HG03558 (cell line): ENCODE data around the gene NPY.

ENCODE experiments used
- ATAC-seq: cut with Tn5 transposase; IDR thresholded peaks from one replicate; pipeline ENCODE4 v1.9.1; 2021; ENCODE audit warnings: moderate number of reproducible peaks; ENCODE audit not compliant: unreplicated experiment; ENCODE audit errors: extremely low read depth

The NPY gene

GRCh38 chr7:24312588-24312987 is 28.6 kb downstream of the NPY start:
- ATAC-seq = no peak

DNA sequence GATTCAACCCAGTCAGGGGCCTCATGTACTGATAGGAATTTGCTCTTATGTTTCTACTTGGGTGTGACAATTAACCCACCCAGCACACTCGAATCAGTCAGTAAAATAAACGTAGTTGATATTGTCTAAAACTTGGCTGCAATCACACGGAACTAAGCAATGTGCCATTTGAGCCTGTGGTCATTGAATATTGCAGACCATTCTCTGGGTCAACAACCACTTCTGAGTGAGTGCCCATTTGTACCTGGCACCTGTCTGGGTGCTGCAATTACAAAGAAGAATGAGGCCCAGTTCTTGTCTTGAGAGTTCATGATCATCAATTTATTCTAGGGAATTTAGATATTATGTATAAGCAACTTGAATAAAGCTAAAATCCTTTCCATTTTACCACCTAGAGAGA is 29.8 kb downstream of the NPY start:
- no peak for ATAC-seq

DNA sequence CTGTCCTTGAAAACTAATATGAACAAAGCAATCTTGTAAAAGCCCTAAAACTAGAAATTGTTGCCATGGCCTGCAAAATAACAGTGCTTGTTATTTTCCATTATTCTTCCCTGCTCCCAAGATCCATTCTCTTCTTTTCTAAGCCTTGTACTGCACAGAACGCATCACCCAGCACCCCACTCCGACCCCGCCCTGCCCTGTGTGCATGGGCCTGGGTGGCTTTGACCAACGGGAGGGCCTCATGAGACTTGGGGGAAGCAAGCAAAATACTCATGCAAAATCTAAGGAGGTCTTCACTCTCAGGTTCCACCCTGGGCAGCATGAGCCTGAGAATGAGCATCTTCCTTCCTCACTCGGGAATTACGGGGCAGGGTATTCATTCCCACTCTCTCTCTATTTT is 32.4 kb downstream of the NPY start:
- no peak for ATAC-seq

GRCh38 chr7:24318326-24318725 is 34.3 kb downstream of the NPY start:
- no peak for ATAC-seq

GRCh38 chr7:24319209-24319608 is 35.2 kb downstream of the NPY start:
- no peak for ATAC-seq

DNA sequence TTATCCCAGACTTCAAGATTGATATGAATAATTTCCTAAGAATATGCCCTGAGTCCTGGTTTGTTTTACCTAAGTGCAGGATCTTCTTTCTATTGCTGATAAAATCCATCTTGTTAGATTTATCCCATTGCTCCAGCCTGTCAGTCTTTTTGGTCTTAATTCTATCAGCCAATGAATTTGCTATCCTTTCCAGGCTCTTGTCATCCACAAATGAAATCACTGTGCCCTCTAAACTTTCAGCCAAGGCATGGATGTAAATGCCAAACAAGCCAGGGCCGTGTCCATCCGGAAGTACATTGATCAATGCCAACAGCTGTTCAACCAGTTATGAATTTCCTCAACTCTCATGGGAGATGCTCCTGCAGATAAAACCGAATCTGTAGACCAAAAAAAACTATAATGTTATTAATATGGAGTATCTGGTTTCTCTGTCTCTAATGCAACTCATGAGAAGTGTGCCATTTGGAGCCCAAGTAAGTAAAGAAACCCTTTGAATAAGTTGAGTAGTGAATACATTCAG is 40.0 kb downstream of the NPY start:
- no peak for ATAC-seq

DNA sequence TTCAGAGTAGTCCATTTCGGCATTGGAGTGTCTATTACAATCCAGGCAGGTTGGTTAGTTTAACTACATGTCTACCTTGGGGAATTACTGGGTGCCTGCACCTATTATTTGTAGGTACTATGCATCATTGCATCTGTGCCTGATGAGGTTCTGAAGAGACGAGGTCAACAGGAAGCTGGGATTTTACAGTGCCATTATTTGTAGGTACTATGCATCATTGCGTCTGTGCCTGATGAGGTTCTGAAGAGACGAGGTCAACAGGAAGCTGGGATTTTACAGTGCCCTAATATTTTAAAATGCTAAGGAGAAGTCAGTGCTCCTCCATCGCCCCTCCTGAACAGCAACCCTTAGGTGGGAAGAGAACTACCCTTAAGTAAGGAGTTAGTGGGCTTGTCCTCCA is 41.7 kb downstream of the NPY start:
- ATAC-seq = no peak

DNA sequence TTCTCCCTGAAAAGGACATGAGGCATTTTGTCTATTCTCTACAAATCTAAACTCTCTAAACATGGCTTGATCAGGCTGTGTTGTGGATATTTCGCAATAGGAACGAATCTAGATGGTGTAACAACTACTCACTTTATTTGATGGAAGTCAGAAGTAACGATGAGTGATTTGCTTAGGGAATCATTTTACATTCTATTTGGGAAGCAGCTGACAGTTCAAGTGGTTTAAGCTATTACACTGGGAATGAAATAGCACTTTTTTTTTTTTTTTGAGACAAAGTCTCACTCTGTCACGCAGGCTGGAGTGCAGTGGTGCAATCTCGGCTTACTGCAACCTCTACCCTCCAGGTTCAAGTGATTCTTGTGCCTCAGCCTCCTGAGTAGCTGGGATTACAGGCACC is 44.1 kb downstream of the NPY start:
- no peak for ATAC-seq

- ATAC-seq = no peak
Observed at GRCh38 chr7:24328894-24329293, 44.9 kb downstream of the NPY start.

DNA sequence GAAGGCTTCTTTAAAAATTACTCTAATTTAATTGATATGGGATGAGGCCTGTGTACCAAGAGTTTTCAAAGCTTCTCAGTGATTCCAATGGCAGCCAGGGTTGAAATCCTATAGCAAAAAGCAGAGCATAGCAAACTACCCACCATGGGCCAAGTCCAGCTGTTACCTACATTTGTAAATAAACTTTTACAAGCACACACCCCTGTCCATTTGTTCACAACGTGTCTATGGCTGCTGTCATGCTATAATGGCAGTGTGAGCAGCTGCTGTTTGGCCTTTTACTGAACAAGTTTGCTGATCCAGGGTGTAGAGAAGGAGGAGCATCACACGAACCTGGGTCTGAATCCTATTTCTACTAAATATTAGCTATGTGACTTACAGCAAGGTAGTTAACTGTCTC is 50.0 kb downstream of the NPY start:
- ATAC-seq = no peak

- ATAC-seq = no peak
Observed at GRCh38 chr7:24334627-24335026, 50.6 kb downstream of the NPY start.

DNA sequence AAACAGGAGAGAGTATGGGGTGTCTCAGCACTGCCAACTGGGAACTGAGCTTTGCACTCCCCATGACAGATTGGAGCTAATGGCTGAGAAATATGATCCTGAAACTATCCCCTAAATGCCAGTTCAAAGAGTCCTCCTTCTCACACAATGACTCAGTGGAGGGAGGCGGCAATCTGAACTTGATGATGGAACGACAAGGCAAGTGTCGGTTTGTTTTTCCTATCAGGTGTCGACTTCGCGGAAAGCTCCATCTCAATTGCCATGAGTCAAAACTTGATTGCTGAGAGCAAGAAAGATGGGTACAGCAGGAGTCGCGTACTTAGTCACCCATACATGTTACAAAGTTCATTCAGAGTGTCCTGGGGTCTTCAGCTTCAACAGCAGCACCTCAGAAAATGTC is 52.5 kb downstream of the NPY start:
- no peak for ATAC-seq

- no peak for ATAC-seq
Observed at GRCh38 chr7:24337180-24337579, 53.2 kb downstream of the NPY start.

GRCh38 chr7:24339575-24339974 is 55.6 kb downstream of the NPY start:
- ATAC-seq = no peak

GRCh38 chr7:24340727-24341126 is 56.7 kb downstream of the NPY start:
- ATAC-seq = no peak
